ENCODE data around the gene GP1BB.

DNA sequence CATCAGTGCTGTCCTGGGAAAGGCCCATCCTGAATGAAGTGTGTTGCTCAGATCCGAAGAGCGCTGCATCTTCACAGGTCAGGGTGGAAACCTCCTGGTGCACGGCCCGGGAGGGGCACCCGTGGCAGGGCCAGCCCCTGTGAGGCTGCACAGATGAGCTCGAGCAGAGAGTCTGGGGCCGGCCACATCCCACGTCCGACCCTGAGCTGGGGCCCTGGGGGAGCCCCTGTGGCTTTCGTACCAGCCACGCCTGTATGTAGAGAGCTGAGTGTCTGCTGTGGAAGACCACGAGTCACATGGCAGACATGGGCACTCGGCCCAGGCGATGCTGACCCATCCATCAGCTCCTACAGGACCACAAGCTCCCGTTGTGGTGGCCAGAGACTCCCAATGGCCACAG is 33.9 kb upstream of the GP1BB start:
- TF ChIP-seq, protein P1, sequence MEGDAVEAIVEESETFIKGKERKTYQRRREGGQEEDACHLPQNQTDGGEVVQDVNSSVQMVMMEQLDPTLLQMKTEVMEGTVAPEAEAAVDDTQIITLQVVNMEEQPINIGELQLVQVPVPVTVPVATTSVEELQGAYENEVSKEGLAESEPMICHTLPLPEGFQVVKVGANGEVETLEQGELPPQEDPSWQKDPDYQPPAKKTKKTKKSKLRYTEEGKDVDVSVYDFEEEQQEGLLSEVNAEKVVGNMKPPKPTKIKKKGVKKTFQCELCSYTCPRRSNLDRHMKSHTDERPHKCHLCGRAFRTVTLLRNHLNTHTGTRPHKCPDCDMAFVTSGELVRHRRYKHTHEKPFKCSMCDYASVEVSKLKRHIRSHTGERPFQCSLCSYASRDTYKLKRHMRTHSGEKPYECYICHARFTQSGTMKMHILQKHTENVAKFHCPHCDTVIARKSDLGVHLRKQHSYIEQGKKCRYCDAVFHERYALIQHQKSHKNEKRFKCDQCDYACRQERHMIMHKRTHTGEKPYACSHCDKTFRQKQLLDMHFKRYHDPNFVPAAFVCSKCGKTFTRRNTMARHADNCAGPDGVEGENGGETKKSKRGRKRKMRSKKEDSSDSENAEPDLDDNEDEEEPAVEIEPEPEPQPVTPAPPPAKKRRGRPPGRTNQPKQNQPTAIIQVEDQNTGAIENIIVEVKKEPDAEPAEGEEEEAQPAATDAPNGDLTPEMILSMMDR (conservative IDR thresholded peaks at IDR 0.05 in 1 of 2, IDR thresholded peaks at IDR 0.05 in 1 of 2; ENCODE audit: extremely low read depth in 1 of 2, insufficient read depth in 1 of 2, low read depth in 1 of 2, low read length in 2 of 2), result no peak
- TF ChIP-seq EZH2 (IDR thresholded peaks at IDR 0.05; ENCODE audit: borderline replicate concordance, low read length), result no peak

Data from mammary epithelial cell (primary cell).